ENCODE results near the gene KCNMB1.
A peak's percentile ranks its signal among the peaks of the same experiment; 100 is the strongest.

KCNMB1 gene

GRCh38 chr5:170388818-170389549, at the start of gene KCNMB1:
Gene KCNMB1, minus strand, starts transcription at chr5:170389367. Its CDS starts 3,920 bp downstream, at chr5:170385447.
- DNase-seq (ENCODE audit: low read depth) = no peak

GRCh38 chr5:170438581-170438980, 49.4 kb upstream of the KCNMB1 start:
- DNase-seq (ENCODE audit: low read depth) = no peak

- DNase-seq (ENCODE audit: low read depth) = no peak
These were observed 48.6 kb upstream of the KCNMB1 start for GRCh38 chr5:170437621-170438375.

DNA sequence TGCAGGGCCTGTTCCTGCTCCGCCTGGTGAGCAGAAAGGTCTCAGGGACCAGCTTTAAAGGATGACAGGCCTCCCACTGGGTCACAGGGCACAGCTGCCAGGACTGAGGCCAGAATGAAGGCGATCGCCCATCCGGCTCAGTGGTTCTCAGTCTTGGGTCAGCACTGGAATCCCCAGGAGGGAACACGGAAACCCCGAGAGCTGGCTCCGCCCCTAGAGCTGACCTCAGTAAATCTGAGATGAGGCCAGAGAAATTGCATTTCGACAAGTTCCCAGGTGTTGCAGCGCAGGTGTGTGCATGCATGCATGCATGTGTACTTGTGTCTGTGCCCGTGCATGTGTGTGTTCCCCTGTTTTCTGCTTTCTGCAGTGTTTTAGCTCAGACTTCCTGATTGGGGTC, 47.2 kb upstream of the KCNMB1 start:
- no peak for DNase-seq (ENCODE audit: low read depth)

DNA sequence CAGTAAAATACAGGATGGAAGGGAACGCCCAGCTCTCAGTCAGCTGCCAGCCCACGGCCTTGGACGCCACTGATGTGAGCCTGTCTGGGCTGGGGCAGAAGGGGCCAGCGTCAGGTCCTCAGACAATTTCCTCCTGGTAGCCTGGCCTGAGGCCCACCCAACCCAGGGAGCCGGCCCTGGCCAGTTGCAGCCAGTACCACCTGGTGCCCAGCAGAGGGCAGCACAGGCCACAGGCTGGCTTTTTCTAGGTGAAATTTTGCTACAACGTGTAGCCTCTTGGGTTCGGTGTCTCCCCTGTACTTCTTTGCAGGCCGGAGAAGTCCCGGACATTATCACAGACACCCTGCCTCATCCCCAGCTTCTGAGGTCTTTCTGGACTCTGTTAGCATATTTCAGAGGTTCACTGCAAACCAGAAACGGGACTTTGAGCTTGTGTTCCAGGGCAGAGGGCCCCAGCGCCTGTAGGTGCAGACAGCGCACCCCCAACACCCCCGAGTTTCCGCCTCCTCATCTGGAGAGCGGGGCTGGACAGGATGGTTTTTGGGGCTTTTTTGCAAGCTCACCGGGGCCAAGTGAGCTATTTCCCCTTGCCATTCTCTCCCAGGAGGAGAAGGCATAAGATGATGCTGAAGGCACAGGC, 45.9 kb upstream of the KCNMB1 start:
- peak; percentile 57 for DNase-seq (ENCODE audit: low read depth)

GRCh38 chr5:170432669-170433068, 43.5 kb upstream of the KCNMB1 start:
- no peak for DNase-seq (ENCODE audit: low read depth)

DNA sequence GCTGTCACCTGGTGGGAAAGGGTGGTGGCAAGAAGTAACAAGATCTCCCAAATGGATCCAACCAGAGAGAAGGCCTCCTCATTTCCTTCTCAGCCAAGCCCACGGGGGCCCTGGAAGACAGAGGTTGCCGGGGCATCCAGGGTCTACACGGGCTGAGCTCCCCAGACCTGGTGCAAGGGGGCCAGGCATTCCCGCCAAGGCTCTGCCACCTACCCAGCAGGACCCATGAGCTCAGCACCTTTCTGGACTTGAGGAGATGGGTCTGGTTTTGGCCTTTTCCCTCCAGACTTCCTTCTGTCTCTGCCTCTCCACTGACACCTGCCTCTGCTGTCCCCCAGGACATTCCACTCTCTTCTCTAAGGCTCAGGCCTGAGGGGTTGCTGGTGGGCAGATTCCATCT, 42.4 kb upstream of the KCNMB1 start:
- DNase-seq (ENCODE audit: low read depth) = no peak

GRCh38 chr5:170430866-170431437, 41.8 kb upstream of the KCNMB1 start:
- no peak for DNase-seq (ENCODE audit: low read depth)

- DNase-seq (ENCODE audit: low read depth) = no peak
These were observed 41.1 kb upstream of the KCNMB1 start for GRCh38 chr5:170430256-170430655.

DNA sequence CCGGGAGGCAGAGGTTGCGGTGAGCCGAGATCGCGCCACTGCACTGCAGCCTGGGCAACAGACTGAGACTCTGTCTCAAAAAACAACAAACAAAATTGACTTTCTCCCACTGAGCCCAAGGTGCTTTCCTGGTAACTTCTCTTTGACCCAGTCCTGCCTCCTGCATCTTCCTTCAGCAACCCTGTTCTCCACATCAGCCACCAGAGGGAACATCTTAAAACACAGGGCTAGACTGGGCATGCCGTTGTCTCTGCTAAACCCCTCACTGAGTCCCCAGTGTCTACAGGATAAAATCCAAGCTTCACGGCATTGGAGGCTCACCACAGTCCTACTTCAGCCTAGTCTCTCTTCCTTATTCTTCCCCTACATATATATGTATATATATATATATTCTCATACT, 39.8 kb upstream of the KCNMB1 start:
- peak; percentile 48 for DNase-seq (ENCODE audit: low read depth)

DNA sequence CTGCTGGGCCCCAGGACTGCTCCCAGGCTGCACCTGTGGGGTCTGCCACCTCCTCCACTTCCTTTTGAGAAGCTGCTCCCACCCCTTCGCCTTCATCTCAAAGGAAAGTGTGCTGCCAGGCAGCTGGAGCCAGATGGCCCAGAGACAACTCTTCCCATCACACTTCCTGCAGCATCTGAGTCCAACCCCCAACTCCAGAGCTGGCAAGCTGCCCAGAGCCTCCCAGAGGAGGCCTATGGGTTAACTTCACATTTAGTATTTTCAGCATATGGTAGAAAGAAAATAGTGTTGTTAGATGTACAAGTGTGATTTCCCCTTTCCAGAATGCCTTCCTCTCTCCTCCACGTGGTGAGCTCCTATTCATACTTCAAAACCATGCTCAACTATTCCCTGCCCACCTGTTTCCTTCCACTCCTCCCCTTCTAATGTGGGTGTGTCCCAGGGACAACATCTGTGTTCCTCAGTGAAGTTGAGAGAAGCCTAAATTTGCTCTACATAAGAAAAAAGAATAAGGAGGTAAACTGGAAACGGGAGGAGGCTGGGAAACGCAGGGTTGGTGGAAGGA, 38.6 kb upstream of the KCNMB1 start:
- no peak for DNase-seq (ENCODE audit: low read depth)

GRCh38 chr5:170426786-170427185, 37.6 kb upstream of the KCNMB1 start:
- no peak for DNase-seq (ENCODE audit: low read depth)

- no peak for DNase-seq (ENCODE audit: low read depth)
These were observed 37.1 kb upstream of the KCNMB1 start for GRCh38 chr5:170426149-170426767.

DNA sequence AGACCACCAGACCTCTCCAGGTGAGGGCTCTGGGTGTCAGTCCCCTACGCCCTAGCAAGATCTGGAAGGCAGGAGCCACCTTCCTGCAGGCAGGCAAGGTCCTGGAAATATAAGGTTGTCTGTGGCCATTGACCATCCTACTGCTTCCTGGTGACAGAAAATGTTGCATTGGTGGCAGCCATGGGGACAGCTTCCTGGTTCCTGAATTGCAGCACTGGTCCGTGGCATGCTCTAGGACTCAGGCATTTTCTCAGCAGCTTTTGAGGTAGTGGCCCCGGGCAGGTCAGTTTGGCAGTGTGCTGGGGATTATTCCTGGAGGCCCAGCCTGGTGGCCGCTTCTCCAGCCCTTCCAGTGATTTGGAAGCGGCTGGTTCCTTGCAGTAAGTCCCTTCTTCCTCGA, 36.6 kb upstream of the KCNMB1 start:
- DNase-seq (ENCODE audit: low read depth) = no peak

- no peak for DNase-seq (ENCODE audit: low read depth)
These were observed 35.5 kb upstream of the KCNMB1 start for GRCh38 chr5:170424629-170425028.

GRCh38 chr5:170423692-170424091, 34.5 kb upstream of the KCNMB1 start:
- DNase-seq (ENCODE audit: low read depth) = no peak

GRCh38 chr5:170421826-170422225, 32.7 kb upstream of the KCNMB1 start:
- DNase-seq (ENCODE audit: low read depth) = no peak

GRCh38 chr5:170420806-170421412, 31.7 kb upstream of the KCNMB1 start:
- peak; percentile 68 for DNase-seq (ENCODE audit: low read depth)

- DNase-seq (ENCODE audit: low read depth) = no peak
These were observed 30.5 kb upstream of the KCNMB1 start for GRCh38 chr5:170419643-170420042.

- peak; percentile 22 for DNase-seq (ENCODE audit: low read depth)
These were observed 29.6 kb upstream of the KCNMB1 start for GRCh38 chr5:170418736-170419135.

DNA sequence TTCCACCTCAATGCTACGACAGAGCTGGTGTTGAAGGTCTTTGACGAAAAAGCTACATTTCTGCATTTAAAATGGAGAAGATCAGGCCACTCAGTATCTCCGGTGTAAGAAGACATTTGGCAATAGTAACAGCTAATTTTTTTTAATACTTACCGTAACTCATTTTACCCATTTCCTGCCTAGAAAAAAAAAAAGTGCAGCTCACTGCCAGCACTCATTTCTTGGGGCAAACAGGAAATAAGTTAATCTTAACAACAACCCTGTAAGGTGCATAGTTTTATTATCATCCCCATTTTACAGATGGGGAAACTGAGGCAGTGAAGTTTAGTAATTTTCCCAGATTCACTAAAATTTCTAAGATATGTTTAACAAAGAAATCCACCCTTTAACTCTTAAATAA, 27.4 kb upstream of the KCNMB1 start:
- DNase-seq (ENCODE audit: low read depth) = no peak
